Medulla oblongata (tissue), 1 donor: ENCODE measurements around the gene TK1.

Source experiments
- DNase-seq: peaks from one replicate; pipeline ENCODE4 v3.0.0-alpha.2; 2015; ENCODE audit errors: extremely low spot score

The TK1 gene

DNA sequence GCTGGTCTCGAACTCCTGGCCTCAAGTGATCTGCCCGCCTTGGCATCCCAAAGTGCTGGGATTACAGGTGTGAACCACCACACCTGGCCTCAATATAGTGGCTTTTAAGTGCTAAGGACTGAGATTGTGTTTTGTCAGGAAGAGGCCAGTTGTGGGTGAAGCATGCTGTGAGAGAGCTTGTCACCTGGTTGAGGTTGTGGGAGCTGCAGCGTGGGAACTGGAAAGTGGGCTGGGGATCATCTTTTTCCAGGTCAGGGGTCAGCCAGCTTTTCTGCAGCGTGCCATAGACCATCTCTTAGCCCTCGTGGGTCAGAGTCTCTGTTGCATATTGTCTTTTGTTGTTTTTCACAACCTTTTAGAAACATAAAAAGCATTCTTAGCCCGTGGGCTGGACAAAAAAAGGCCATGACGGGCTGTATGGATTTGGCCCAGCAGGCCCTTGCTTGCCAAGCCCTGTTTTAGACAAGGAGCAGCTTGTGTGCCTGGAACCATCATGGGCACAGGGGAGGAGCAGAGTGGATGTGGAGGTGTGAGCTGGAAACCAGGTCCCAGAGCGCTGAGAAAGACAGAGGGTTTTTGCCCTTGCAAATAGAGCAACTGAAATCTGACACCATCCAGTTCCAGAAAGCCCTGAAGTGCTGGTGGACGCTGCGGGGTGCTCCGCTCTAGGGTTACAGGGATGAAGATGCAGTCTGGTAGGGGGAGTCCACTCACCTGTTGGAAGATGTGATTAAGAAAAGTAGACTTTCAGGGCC is 32.7 kb upstream of the TK1 start:
- DNase-seq: no peak

GRCh38 chr17:78214706-78215061 is 27.8 kb upstream of the TK1 start:
- no peak for DNase-seq

GRCh38 chr17:78214016-78214705 is 27.3 kb upstream of the TK1 start, which contains the start of gene BIRC5:
TSS of gene BIRC5 (plus strand) at chr17:78214253. CDS start at chr17:78214317, 64 bp downstream.
- peak; percentile 88 for DNase-seq

GRCh38 chr17:78211032-78211431 is 24.2 kb upstream of the TK1 start:
- DNase-seq: no peak

GRCh38 chr17:78210111-78210510 is 23.3 kb upstream of the TK1 start:
- DNase-seq: no peak

DNA sequence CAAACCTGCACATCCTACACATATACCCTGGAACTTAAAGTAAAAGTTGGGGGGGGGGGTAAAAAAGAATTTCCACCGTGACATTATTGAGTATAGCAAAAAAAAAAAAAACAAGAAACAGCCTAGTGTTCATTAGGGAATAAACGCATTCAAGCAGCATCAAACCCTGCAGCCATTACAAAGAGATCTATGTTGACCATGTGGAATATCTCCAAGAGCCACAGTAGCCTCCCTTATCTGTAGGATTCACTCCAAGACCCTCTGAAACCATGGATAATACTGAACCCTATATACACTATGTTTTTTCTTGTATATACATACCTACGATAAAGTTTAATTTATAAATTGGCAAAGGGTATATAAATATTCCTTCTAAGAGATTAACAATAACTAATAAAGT is 21.6 kb upstream of the TK1 start:
- DNase-seq: peak; percentile 59

DNA sequence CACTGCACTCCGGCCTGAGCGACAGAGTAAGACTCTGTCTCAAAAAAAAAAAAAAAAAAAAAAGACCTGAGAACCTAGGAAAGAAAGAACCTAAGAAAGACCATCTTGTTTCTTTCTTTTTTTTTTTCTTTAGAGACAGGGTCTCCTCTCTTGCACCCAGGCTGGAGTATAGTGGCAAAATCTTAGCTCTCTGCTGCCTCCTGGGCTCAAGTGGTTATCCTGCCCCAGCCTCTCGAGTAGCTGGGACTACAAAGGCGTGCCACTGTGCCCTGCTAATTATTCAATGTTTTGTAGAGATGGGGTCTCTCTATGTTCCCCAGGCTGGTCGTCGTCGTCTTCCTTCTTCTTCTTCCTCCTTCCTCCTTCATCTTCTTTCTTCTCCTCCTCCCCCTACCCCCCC is 19.4 kb upstream of the TK1 start:
- no peak for DNase-seq

- DNase-seq: no peak
These were observed 18.4 kb upstream of the TK1 start for GRCh38 chr17:78205124-78205775.

DNA sequence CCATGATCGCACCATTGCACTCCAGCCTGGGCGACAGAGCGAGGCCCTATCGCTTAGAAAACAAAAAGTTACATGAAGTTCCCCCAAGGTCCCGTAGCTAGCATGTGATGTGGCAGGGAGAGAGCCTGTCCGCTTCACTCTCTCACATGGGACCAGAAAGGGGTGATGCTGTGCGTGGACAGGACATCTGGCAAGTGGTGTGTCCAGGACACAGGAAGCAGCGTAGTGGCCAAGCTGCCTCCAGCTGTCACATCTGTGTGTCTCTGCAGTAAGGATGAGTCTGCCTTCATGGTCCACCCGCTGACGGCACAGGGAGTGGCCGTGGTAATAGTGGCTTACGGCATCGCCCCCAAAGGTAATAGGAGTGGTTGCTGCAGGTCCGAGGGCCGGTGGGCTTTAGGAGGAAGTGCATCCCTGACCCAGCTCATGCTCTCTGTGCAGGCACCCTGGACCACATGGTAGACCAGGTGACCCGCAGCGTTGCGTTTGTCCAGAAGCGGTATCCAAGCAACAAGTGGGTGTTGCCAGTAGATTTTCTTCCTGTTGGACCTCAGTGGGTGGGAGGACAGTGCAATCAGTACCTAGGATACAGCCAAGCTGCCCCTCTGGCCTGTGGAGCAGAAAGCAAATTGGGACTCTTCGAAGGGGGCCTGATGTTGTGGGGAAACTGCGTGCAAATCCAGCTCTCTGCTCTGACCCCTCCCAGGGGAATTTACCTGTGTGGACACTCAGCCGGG is 17.7 kb upstream of the TK1 start:
- no peak for DNase-seq

DNA sequence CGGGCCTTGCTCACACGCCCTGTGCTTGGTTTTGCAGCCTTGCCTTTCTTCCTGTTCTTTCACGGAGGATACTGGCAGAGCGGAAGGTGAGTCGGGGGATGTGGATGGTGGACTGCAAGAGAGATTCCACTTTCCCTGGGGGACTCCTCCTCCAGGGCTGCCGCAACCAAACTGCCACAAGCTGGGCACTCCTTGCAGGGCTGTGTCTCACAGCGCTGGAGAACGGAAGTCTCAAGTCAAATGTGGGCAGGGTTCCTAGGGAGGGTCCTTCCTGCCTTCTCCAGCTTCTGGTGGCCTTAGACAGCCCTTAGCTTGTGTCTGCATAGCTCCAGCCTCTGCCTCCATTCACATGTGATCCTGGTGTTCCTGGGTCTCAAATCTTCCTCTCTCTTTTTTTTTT is 15.8 kb upstream of the TK1 start:
- DNase-seq: no peak

- DNase-seq: no peak
These were observed 13.6 kb upstream of the TK1 start for GRCh38 chr17:78200451-78200850.

DNA sequence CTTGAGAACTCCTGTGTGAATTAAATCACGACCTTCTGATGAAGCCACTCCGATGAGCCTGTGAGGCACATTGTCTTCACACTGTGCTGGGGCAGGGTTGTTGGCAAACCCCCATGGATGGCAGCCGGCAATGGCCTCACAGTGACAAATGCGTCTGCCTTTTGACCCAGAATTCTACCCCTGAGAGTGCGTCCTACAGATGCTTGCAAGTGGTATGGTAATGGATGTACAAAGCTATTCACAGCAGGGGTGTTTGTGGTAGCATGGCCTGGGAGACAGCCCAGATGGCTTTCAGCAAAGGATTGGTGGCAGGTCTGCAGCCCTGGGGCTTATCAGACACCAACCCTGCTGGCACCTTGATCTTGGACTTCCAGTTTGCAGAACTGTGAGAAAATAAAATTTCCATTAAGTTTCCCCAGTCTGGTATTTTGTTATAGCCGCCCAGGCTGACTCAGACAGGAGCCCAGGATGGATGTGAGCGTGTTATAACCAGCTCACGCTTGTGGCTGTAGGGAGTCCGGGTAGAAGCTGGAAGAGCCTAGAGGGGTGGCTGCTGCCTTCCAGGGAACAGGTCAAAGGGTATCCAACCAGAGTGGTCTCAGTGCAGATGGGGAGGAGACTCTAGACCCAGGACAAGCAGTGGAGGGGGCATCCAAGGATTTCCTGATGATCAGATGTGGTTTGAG is 10.4 kb upstream of the TK1 start:
- DNase-seq: peak; percentile 73

DNA sequence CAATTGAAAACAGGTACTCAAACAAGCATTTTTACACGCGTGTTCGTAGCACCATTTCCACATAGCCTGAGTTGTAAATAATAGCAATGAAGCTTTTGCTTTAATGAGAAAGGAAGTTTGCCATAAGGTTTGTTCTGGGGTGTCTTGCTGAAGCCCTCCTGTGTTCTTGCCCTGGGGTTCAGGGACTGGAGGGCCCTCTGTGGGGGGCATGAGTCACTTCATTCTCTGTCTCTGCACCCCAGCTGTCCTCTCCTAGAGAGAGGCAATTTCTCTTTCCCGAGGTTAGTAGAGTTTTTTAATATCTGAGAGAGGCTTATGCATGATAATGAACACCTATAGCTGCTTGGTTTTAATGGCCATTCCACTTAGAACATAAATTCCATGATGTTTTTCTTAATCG is 9.9 kb upstream of the TK1 start:
- DNase-seq: no peak

DNA sequence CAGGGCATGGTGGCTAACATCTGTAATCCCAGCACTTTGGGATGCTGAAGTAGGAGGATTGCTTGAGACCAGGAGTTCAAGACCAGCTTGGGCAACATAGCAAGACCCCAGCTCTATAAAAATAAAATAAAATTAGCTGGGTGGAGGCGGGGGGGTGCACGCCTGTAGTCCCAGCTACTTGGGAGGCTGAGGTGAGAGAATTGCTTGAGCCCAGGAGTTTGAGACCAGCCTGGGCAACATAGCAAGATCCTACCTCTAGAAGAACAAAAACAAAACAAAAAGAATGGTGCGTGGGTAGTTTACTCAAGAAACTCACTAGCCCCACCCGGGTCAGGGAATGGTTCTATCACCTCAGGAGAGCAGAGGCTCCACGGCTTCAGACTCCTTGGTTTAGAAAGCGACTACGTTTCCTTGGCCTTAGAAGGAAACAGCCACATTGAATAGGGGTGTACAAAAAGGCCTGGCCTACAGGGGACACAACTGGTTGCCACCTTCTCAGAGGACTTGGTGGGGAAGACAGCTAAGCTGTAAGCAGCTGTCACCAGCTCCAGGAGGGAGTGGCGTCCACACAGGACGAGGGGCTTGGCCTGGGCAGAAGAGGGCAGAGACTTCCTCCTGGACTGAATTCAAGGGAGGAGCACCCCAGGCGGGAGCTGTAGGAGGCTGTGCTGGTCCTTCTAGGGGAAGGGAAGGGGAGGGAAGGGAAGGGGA is 716 bp downstream of the TK1 start:
- no peak for DNase-seq

GRCh38 chr17:78184868-78185267 is 2.0 kb downstream of the TK1 start:
- DNase-seq: no peak

- no peak for DNase-seq
These were observed 2.5 kb downstream of the TK1 start for GRCh38 chr17:78184351-78184750.

DNA sequence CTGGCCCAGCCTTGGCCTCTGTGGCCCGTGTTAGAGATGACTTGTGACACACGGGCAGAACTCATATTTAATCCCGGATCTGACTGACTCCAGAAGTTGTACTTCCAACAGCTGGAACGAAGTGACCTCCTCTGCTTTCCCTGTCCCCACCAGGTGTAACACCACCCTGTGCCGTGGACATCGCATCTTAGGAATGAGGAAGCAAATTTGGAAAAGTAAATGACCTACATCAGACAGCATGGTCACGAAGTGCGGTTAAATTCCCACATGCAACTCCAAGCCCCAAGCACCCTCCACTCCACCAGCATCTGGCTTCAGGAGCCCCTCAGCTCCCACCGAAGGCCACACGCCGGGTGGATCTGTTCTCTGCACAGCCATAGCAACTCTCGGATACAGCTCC is 2.9 kb downstream of the TK1 start:
- no peak for DNase-seq

DNA sequence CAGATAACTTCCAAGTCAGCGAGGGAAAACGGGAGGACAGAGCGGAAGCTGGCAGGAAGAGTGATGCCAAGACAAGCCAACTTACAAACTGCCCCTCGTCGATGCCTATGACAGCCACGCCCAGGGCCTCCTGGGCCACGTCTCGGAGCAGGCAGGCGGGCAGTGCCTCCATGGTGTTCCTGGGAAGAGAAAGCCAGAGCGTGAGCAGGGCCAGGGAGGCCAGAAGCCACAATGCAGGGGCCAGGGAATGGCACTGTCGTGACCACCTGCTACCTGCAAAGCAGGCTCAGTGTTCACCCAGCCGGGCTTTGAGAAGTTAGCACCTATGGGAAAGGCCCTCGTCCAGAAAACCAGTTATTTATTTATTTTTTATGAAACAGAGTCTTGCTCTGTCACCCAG is 4.3 kb downstream of the TK1 start:
- no peak for DNase-seq

DNA sequence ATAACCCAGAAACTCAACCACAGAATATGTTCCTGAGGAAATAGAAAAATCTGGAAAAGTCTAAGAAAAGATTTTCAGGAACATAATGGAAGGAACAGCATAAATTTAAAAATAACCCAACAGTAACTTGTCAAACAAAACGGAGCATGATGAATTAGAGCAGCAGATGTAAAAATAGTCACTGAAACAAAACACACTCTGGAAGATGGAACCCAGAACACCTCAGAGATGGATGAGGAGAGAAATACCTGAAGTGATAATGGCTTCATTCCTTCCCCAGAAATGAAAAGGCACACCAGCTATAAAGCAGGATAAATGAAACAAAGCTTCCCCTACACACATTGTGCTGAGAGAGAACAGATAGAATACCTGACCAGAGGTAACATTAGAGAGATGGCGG is 6.3 kb downstream of the TK1 start:
- DNase-seq: no peak

GRCh38 chr17:78180083-78180482 is 6.8 kb downstream of the TK1 start:
- DNase-seq: no peak

DNA sequence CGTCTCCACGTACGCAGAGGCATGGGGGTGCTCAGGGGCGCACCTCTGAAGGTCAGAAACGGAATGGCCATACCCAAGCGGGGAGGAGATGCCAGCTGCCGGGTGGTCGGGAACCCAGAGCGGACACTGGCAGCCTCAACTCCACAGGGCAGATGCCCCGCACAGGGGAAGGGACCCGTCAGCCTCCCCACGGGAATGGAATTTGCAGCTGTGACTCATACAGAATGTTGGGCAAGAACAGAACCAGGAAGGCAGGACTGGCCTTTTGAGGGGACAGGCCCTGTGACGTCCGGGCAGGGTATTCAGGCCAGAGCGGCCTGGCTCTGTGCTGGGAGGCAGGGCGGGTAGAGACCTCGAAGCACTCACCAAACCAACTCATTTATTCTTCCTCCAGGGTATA is 7.5 kb downstream of the TK1 start:
- DNase-seq: no peak
